HG03342 (cell line): ENCODE measurements around the gene DNTT.

Experiments
- ATAC-seq: cut with Tn5 transposase; IDR thresholded peaks from one replicate; pipeline ENCODE4 v1.9.1; 2021; ENCODE audit warnings: mild to moderate bottlenecking, moderate library complexity; ENCODE audit not compliant: unreplicated experiment

DNTT gene

GRCh38 chr10:96304230-96304629 lies at the start of gene DNTT:
Gene DNTT, plus strand, starts transcription at chr10:96304434. Its CDS starts 64 bp downstream, at chr10:96304498.
- ATAC-seq, result no peak

DNA sequence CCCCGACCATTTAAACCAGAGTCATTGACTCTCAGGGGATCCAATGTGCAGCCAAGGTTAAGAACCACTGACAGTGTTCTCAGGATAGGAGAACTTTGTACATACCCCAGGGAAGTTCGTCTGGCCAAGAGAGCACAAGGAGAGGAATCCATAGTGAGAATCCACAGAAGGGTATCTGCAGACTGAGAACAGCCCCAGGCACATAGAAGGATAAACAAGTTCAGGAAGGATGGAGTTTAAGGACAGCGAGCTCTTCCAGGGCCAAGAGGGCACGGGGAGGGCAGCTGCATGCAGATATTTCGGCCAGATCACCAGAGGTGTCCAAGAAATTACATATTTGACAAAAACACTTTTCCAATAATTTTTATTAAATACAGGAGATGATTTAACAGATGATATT lies 49.3 kb upstream of the DNTT start:
- ATAC-seq, result no peak

GRCh38 chr10:96255549-96256333 lies 48.5 kb upstream of the DNTT start:
- no peak for ATAC-seq

GRCh38 chr10:96257944-96258343 lies 46.3 kb upstream of the DNTT start:
- no peak for ATAC-seq

DNA sequence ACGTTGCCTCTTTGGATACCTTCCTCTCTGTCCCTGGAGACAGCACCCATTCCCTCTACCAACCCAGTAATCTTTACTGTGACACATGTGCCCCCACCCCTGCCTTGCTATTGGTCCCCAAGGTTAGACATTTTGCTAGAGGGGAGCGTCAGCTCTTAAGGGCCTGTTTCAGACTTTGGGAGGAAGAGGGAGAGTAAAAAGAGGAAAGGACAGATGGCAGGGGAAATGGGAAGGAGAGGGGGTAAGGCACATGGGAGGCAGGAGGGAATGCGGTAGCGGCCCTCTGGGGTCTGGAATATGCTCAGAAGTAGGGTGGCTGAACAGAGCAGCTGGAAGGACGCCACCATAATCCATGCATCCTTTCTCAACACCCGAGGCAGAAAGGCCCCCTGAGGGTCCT lies 45.1 kb upstream of the DNTT start:
- no peak for ATAC-seq

- ATAC-seq, result no peak
Measured at GRCh38 chr10:96260014-96260413, 44.2 kb upstream of the DNTT start.

GRCh38 chr10:96261132-96261531 lies 43.1 kb upstream of the DNTT start:
- ATAC-seq, result no peak

- no peak for ATAC-seq
Measured at GRCh38 chr10:96261930-96262329, 42.3 kb upstream of the DNTT start.

DNA sequence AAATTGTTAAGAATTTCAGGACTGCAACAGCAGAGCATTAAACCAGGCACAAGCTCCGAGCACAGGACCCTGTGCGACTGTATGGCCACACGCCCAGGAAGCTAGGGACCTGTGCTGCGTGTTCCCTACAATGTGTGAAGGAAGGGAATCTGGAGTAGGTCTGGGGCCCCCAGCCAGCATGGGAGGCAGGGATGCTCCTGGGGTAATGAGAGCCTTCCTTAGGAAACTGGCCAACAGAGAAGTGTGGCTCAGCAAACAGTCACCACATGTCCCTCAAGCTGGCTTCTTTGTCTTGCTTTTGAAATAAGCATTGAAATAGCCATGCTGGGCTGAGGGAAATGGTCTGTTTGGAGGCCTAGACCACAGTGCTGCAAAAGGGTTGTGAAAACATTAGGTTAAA lies 41.1 kb upstream of the DNTT start:
- no peak for ATAC-seq

DNA sequence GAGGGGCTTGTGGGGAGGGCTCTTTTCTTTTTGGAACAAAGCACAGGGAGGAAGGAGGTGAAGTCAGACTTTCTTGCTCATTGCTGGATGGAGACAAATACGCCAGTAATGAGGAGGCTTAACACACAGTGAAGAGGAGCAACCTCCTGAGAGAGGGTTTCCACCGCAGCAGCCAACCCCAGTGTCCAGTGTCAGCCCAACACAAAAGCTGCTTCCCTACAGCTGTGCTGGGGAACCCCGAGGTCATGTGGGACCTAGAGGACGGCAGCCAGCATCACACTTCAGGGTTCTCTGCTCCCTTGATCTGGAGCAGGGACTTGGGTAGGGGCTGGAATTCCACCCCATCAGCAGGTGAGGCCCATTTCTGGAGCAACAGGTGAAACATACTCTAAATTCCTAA lies 40.6 kb upstream of the DNTT start:
- peak; percentile 42 for ATAC-seq

DNA sequence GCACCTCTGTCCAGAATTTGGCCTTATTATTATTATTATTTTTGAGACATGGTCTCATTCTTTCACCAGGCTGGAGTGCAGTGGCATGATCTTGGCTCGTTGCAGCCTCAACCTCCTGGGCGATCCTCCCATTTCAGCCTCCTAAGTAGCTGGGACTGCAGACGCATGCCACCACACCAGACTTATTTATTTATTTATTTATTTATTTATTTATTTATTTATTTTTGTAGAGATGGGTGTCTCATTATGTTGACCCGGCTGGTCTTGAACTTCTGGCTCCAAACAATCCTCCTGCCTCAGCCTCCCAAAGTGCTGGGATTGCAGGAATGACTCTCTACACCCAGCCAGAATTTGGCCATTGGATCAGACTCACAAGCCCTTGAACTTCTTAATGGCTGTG lies 39.3 kb upstream of the DNTT start:
- ATAC-seq, result no peak

GRCh38 chr10:96266118-96266770 lies 38.0 kb upstream of the DNTT start:
- ATAC-seq, result no peak

GRCh38 chr10:96267234-96267705 lies 37.0 kb upstream of the DNTT start:
- ATAC-seq, result no peak

DNA sequence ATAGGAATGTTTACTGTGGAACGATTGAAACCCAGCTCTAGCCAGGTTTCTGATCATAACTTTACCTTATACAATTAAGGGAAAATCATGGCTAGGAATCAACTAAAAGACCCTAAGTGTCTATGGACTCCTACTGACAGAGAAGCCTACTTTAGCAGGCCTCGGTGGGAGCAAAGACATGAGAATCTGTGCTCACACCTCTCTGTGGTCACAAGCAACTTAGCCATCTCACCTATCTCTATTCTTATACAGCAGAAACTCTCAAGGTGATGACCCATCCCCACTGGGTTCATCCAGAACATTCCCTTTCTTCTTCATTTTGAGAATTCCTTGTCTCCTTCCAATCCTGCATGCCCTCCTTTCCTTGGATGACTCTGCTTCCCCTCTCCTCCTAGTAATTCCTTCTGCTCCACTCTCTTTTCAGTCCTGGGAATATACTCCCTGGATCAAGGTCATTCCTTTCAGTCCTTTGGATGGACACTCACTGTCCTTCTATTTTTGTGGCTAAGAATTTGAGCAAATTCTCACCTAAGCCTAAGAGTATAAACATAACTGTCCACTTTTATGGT lies 35.8 kb upstream of the DNTT start:
- no peak for ATAC-seq

- ATAC-seq, result no peak
Measured at GRCh38 chr10:96269438-96270300, 34.6 kb upstream of the DNTT start.

- ATAC-seq, result no peak
Measured at GRCh38 chr10:96270571-96270970, 33.7 kb upstream of the DNTT start.

- ATAC-seq, result peak; percentile 74
Measured at GRCh38 chr10:96271016-96271815, 33.0 kb upstream of the DNTT start, which contains the start of gene BLNK. Gene BLNK, minus strand, starts transcription at chr10:96271569. Its CDS starts 171 bp downstream, at chr10:96271398.

GRCh38 chr10:96272316-96273280 lies 31.6 kb upstream of the DNTT start:
- ATAC-seq, result peak; percentile 5
